NCI-H2029 treated with DMSO at 0.1 percent for 48 hours (cell line): ENCODE data around the gene FAAH.

Experiments used
- DNase-seq: peaks from one replicate; lab custom pipeline; 2025; lab: John Stamatoyannopoulos, UW

FAAH gene

DNA sequence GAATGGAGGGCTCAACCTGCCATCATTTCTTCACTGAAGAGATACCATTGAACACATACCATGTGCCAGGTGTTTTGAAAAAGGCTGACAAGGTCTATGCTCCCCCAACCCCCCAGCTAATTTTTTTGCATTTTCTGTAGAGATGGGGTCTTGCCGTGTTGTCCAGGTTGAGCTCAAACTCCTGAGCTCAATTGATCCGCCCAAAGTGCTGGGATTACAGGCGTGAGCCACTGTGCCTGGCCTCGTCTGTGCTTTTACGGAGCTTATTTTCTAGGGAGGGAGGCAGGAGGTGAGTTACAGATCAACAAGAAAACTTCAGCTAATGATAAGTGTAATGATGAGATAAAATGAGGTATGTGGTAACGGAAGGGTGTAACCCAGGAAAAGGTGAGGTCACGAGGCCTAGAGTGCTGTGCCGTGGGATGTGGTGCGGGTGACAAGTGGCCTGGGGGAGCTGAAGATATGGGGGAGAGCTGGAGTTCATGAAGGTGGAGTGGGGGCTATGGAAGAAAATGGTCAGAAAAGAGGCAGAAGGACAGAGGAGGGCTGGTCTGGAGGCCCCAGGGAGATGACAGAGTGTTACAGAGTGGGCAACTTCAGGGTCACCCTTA lies 28.2 kb downstream of the FAAH start:
- no peak for DNase-seq

GRCh38 chr1:46423574-46424240 lies 29.6 kb downstream of the FAAH start:
- DNase-seq: no peak

GRCh38 chr1:46424730-46425129 lies 30.6 kb downstream of the FAAH start:
- no peak for DNase-seq

DNA sequence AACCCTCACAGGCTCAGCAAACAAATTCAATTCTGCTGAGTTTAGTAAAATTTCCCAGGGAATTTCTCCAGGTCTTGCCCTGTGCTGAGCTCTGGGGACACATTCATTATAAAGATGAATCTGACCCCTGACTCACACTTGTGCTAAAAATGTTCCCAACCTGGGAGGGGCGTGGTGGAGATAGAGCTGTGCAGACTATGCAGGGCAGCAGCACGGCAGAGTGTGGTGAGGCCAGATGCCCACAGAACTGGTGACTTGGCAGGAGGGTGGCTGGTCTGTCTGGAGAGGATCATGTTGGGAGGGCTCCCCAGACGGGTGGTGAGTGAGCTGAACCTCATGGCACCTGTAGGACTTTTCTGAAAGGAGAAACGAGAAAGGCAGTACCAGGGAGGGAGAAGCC lies 31.6 kb downstream of the FAAH start:
- DNase-seq: no peak

- no peak for DNase-seq
These were observed 33.4 kb downstream of the FAAH start for GRCh38 chr1:46427541-46427940.

DNA sequence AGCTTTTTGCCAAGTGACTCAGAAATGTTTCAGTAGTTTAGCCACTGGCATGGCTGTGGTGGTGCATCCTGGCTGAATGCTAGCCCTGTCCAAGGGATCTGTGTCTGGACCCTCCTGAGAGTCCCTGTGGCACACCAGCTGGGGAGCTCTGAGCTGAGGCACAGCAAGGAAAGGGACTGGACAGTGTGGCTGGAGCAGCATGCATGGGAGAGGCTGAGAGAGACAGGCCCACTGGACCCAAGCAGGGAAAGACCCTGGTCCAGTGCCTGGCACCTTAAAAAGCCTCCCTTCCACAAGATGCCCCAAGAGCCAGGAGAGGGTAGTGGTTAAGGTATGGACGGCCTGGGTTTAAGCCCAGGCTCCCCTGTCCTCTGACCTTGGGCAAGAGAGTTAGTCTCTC lies 35.3 kb downstream of the FAAH start:
- no peak for DNase-seq

DNA sequence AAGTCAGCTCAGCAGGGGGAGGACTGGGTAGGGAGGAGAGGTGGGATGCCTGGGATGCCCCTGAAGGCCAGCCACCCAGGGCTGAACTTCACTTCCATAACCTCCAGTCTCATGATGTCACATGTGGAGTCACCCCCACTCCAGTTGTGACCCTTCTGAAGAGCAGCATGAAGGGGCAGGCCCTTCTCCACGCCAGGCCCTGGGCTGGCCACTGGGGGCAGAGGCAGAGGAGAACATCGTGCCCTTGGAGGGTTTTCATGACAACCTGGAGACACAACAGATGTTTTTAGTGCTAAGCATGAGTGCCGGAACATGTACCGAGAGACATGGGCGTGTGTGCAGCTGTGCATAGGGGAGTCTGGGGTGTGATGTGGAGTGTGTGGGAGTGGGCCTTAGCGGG lies 37.6 kb downstream of the FAAH start:
- DNase-seq: no peak

DNA sequence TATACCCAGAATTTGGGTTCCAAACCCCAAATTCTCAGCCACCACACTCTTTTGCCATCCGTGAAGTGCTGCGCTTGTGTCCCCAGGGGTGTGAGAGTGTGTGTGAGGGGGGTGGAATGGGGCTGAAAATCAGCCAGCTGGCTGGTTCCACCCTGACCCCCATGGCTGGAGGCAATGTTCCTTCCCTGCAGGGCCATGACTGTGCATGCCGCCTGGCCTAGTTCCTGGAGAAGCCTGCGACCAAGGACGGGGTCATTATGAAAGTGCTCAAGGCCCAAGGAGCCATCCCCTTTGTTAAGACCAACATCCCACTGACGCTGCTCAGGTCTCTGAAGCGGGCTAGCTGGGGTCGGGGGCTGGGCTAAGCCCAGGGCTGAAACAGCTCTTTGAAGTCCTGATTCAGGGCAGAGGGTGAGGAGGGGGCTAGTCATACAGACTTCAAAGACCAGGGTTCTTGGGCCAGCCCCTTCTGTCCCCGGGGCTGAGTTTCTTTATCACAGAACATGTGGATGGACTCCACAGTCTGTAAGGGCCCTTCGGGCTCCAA lies 38.7 kb downstream of the FAAH start:
- DNase-seq: no peak

DNA sequence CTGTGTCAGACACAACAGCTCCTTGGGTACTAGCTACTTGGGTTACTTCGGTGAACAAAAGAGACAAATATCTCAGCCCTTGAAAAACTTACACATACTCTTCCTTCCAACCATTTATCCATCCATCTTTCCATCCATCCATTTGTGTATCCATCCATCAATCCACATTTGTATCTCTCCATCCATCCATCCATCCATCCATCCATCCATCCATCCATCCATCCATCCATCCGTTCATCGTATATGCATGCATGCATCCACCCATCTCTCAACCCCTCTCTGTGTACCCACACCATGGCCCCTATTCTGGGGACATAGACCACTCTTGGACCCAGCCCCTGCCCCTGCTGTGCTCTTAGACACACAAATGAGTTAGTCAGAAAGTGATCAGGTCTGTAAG lies 40.2 kb downstream of the FAAH start:
- DNase-seq: no peak

DNA sequence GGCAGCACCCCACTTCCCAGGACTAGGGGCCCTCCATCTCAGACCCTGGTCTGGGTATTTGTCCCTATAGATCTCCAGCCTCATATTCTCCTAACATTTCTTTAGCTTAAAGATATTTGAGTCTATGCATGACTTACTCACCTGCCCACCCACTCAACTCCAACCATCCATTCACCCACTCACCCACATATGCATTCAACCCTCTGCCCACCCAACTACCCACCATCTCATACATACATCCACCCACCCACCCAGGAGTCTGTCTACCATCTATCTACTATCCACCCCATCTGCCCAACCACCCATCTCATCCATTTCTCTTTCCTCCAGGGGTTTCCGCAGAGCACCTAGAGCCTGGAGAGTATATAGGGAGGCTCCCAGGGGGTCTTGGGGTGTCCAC lies 42.7 kb downstream of the FAAH start:
- no peak for DNase-seq

DNA sequence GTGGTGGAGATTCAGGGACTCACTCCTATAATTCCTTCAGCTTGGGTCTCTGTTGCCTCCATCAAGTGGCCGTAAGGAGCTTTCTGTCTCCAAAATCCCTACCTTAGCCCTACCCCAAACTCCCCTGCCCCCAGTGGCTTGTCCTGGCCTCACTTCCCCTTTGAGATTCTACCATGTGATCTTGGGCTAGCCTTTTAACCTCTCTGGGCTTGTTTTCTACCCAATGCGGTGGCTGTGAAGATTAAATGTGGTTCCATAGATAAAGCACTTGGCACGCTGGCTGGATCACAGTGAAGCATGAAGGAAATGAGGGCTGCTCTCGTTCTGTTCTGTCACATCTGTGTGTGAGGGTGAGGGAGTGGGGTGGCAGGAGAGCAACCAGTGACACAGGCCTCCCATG lies 43.6 kb downstream of the FAAH start:
- no peak for DNase-seq

- DNase-seq: no peak
These were observed 44.2 kb downstream of the FAAH start for GRCh38 chr1:46438346-46438745.

GRCh38 chr1:46440478-46440877 lies 46.4 kb downstream of the FAAH start:
- DNase-seq: no peak

DNA sequence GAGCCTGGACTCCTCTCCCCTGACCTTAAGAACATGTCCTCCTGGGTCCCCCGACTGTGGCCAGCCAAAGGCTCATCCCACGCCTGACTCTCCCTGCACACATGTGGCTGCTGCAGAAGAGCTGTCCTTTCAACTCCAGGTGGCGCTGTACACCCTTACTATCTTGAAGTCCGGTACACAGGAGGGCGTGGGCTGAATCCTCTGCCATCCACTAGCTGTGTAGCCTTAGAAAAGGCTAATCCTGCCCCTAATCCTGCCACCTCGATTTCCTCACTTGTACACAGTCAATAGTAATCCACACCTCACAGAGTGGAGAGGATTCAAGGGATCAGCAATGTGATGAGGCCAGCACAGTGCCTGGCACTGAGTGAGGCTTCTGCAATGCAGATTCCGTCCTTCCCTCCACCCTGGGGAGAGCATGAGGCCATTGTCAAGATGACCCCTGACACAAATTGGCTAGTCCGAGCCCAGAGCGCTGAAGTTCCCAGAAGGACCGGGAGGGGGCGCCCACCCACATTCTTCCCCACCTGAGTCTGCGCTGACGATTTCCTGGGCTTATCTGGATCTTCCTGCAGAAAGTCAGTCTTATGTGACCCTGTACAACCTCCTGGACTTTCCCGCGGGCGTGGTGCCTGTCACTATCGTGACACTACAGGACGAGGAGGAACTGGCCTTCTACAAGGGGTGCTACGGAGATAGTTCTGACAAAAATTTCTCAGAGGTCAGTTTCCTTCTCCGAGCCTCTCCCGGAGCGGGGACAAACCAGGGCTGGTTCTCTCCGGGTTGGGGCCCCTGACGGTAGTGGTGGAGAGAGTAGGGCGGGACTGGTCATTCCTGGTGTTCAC lies 48.4 kb downstream of the FAAH start:
- DNase-seq: peak; percentile 45

DNA sequence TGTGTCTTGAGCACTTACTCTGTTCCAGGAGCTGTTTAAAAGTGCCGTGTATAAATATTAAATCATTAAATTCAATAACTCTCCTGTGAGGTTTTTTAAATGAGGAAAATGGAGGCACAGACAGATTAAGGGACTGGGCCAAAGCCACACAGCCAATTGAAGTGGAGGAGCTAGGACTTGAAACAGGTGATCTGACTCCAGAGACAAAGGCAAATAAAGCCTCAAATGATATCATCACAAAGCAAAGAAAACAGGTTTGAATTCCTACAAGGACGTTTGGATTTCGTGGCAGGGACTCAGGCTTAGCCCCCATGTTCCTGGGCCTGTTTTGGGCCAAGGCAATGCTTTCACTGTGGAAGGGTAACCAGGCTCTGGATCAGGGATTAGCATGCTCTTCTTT lies 50.3 kb downstream of the FAAH start:
- peak; percentile 42 for DNase-seq

DNA sequence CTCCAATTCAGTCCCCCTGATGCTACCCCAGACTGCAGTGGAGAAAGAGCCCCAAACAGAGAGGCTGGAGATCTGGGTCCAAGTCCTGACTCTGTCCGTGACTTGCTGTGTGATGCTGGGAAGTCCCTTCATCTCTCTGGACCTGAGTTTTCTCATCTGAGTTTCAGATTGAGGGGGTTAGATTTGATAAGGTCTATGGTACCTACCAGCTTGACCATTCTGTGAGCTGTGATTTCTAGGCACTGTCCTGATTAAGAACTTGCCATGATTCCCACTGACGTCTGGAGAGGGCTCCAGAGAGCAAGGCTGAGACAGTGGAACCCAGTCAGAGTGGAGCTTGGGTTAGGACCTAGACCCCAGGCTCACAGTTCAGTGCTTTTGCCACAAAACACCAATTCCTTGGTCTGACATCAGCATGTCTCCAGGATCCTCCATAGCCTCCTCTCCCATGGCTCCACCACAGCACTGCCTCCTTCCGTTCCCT lies 51.7 kb downstream of the FAAH start:
- DNase-seq: no peak

DNA sequence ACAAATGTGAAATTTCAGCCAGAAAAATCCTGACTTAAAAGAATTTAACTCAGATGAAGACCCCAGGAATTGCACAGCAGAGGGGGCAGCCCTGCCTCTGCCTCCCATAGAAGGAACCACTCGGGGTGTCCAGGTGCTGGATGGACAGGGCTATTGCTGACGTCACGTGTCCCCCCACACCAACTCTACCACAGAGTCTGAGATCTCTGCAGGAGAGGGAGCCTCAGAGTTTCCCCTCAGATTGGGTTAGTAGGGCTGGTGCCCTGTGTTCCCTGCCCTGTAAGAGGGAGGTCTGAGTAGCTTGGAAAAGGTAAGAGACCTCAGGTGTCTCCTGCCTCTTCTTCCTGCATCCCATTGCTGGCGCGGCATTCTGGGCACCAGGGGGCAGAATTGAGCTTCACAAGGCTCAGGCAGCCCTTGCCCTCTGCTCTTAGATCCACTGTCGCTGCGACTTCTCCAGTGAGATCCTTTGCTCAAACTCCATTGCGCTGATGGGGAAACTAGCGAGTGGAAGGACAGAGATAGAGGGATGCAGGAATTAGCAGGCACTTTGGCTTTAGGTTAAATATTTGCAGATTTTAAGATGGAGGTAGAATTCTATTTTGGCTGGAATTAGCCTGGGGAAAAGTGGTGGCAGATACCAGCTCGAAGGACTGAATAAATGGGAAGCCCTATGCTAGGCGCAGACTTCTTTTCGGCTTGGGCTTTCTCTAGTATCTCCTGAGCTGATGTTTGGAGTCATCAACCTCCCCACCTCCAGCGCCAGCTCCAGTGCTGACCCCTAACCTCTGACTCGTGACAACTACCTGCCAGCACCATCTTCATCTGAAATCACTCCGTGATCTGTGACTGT lies 52.8 kb downstream of the FAAH start:
- peak; percentile 67 for DNase-seq

DNA sequence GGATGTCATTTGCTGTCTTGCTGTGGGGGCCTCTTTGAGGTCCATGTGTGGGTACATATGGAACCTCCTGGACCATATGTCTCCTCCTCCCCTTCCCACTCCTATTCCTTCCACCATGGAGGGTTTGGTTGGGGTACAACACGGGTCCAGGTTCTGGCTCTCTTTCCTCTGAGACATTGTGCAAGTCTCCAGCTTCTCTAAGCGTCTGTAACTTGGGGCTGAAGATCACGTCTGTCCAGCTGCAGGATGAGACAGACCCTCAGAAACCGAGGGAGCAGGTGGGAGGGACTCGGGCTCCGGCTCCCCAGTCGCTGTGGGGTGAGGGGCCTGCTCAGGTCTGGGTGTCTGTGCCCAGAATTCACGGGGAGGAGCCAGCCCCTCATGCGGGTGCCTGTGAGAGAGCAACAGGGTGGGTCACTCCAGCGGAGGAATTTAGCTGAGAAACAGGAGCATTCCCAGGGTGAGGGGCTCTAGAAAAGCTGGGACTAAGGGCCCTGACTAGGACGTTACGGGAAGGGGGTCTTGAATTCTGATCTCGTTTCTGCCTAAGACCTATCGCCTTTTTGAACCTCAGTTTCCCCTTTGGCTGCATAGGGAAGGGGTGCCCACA lies 53.5 kb downstream of the FAAH start:
- no peak for DNase-seq

GRCh38 chr1:46448109-46448911 lies 54.2 kb downstream of the FAAH start:
- no peak for DNase-seq
